ENCODE measurements around the gene KLHL29. TPM values are rescaled to one million over a fixed set of nuclear protein-coding genes. Genes with fewer than 3 reads are reported as not detected.

KLHL29 gene
- total RNA-seq, 2 experiments from 2014 or later: 0.88 to 0.99 TPM

- H3K4me3 Mint-ChIP-seq: no peak overlapping the region
- intact Hi-C loops (cut with micrococcal nuclease): no loop called here
- ChIA-PET CTCF (no interaction called here), POLR2A (no interaction called here)
- H3K4me1 Mint-ChIP-seq (ENCODE audit: low read depth): no peaks in the 10 kb centered on the region
- H3K9me3 Mint-ChIP-seq: no peaks in the 10 kb centered on the region
- H3K36me3 Mint-ChIP-seq: no peaks in the 10 kb centered on the region
- DNase-seq: no peak
- H3K27ac Mint-ChIP-seq: no peak overlapping the region
- peaks cover 14% of the 10 kb centered on the region for H3K27me3 Mint-ChIP-seq
Observed at GRCh38 chr2:23464156-23464555, 79.2 kb downstream of the KLHL29 start.

- H3K4me3 Mint-ChIP-seq: no peak overlapping the region
- H3K27ac Mint-ChIP-seq: no peak overlapping the region
- no peaks in the 10 kb centered on the region for H3K4me1 Mint-ChIP-seq (ENCODE audit: low read depth)
- DNase-seq: no peak
- no peaks in the 10 kb centered on the region for H3K36me3 Mint-ChIP-seq
- POLR2A ChIA-PET: no interaction called here
- H3K9me3 Mint-ChIP-seq: no peaks in the 10 kb centered on the region
- intact Hi-C loops (cut with micrococcal nuclease): no loop called here
- CTCF ChIA-PET: no interaction called here
- peaks cover 19% of the 10 kb centered on the region for H3K27me3 Mint-ChIP-seq
Observed at GRCh38 chr2:23464905-23465537, 80.0 kb downstream of the KLHL29 start.

GRCh38 chr2:23465936-23466335 is 81.0 kb downstream of the KLHL29 start:
- no peaks in the 10 kb centered on the region for H3K36me3 Mint-ChIP-seq
- POLR2A ChIA-PET: no interaction called here
- H3K4me1 Mint-ChIP-seq (ENCODE audit: low read depth): no peaks in the 10 kb centered on the region
- H3K27ac Mint-ChIP-seq: no peak overlapping the region
- peaks cover 16% of the 10 kb centered on the region for H3K27me3 Mint-ChIP-seq
- intact Hi-C loops (cut with micrococcal nuclease): no loop called here
- H3K4me3 Mint-ChIP-seq: no peak overlapping the region
- no peaks in the 10 kb centered on the region for H3K9me3 Mint-ChIP-seq
- CTCF ChIA-PET: no interaction called here
- no peak for DNase-seq

GRCh38 chr2:23467618-23468017 is 82.6 kb downstream of the KLHL29 start:
- Mint-ChIP-seq H3K4me3 (no peak overlapping the region), H3K36me3 (no peaks in the 10 kb centered on the region), H3K27ac (no peak overlapping the region), H3K4me1 (ENCODE audit: low read depth) (no peaks in the 10 kb centered on the region), H3K27me3 (peaks cover 17% of the 10 kb centered on the region), H3K9me3 (no peaks in the 10 kb centered on the region)
- intact Hi-C loops (cut with micrococcal nuclease): no loop called here
- ChIA-PET POLR2A (no interaction called here), CTCF (no interaction called here)
- no peak for DNase-seq

- H3K27ac Mint-ChIP-seq: no peak overlapping the region
- no peaks in the 10 kb centered on the region for H3K4me1 Mint-ChIP-seq (ENCODE audit: low read depth)
- no peaks in the 10 kb centered on the region for H3K9me3 Mint-ChIP-seq
- POLR2A ChIA-PET: no interaction called here
- no peaks in the 10 kb centered on the region for H3K36me3 Mint-ChIP-seq
- intact Hi-C loops (cut with micrococcal nuclease): no loop called here
- peaks cover 19% of the 10 kb centered on the region for H3K27me3 Mint-ChIP-seq
- DNase-seq: no peak
- H3K4me3 Mint-ChIP-seq: no peak overlapping the region
- CTCF ChIA-PET: no interaction called here
Observed at GRCh38 chr2:23468474-23469141, 83.6 kb downstream of the KLHL29 start.

DNA sequence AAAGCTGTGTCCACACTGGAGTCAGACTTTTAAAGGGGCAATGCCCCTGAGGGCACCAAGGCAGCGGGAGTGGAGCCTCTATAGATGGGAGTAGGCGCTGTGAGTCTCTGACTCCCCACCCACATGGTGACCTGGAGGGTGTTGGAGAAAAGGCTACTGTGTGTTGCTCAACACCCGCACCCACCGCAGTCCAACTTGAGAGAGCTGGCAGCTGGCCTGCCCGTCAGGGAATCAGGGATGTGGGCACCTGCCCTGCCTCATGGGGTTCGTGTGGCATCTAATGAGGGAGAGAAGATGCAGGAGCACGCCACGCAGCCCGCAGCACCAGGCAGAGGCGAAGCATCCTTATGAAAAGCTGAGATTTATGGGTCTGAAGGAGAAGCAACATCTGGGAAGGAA is 84.2 kb downstream of the KLHL29 start:
- Mint-ChIP-seq H3K4me1 (ENCODE audit: low read depth) (no peaks in the 10 kb centered on the region), H3K36me3 (no peaks in the 10 kb centered on the region), H3K27me3 (peaks cover 19% of the 10 kb centered on the region), H3K9me3 (no peaks in the 10 kb centered on the region), H3K4me3 (no peak overlapping the region), H3K27ac (no peak overlapping the region)
- ChIA-PET POLR2A (no interaction called here), CTCF (no interaction called here)
- DNase-seq: no peak
- intact Hi-C loops (cut with micrococcal nuclease): no loop called here

- ChIA-PET CTCF (no interaction called here), POLR2A (no interaction called here)
- H3K4me3 Mint-ChIP-seq: no peak overlapping the region
- H3K9me3 Mint-ChIP-seq: no peaks in the 10 kb centered on the region
- DNase-seq: no peak
- peaks cover 3% of the 10 kb centered on the region for H3K27me3 Mint-ChIP-seq
- intact Hi-C loops (cut with micrococcal nuclease): no loop called here
- H3K4me1 Mint-ChIP-seq (ENCODE audit: low read depth): no peaks in the 10 kb centered on the region
- no peaks in the 10 kb centered on the region for H3K36me3 Mint-ChIP-seq
- H3K27ac Mint-ChIP-seq: no peak overlapping the region
Observed at GRCh38 chr2:23475036-23475435, 90.1 kb downstream of the KLHL29 start.

DNA sequence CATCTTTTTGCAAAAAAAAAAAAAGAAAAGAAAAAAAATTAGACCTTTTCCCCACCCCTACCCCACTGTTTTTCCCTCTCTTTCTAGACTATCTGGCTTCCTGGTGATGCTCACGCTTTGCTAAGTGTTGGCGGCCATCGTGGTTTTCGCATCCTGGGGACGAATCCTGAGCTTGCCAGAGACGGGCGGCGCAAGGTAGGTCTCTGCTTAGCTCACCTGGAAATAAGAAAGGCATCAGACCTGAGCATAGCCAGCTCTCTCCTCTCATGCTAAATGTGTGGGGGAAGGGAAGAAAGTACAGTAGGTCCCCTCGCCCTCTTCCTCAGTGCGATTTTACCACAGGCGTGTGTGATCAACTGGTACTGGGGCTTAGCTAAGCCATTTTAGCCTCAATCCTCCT is 90.5 kb downstream of the KLHL29 start:
- H3K27me3 Mint-ChIP-seq: peaks cover 3% of the 10 kb centered on the region
- H3K36me3 Mint-ChIP-seq: no peaks in the 10 kb centered on the region
- H3K4me1 Mint-ChIP-seq (ENCODE audit: low read depth): no peaks in the 10 kb centered on the region
- POLR2A ChIA-PET: no interaction called here
- H3K9me3 Mint-ChIP-seq: no peaks in the 10 kb centered on the region
- no peak for DNase-seq
- H3K4me3 Mint-ChIP-seq: no peak overlapping the region
- no peak overlapping the region for H3K27ac Mint-ChIP-seq
- CTCF ChIA-PET: no interaction called here
- intact Hi-C loops (cut with micrococcal nuclease): no loop called here

DNA sequence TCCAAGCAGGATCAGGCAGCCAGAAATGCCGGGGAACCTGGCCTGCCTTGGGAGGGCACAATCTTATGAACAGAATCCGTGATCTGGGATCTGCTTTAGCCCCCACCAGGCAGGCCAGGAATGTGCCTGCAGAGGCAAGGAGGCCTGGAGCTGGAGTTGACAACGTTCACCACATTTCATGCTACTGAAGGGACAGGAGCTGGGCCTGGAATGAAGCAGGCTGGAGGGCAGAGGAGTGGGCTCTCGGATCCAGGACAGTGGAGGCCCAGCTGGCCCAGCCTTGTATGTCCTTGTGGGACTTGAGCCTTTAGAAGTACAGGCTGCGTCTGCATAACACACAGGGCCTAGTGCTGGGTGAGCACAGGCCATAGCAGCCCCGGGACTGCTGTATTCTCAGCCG is 91.8 kb downstream of the KLHL29 start:
- DNase-seq: no peak
- H3K36me3 Mint-ChIP-seq: no peaks in the 10 kb centered on the region
- H3K27ac Mint-ChIP-seq: no peak overlapping the region
- H3K4me3 Mint-ChIP-seq: no peak overlapping the region
- no peaks in the 10 kb centered on the region for H3K4me1 Mint-ChIP-seq (ENCODE audit: low read depth)
- CTCF ChIA-PET: interaction anchor here (1.1 kb wide), 1 partner anchor 28 kb away, joined by 3 read pairs; no protein-coding TSS in a partner anchor
- intact Hi-C loops (cut with micrococcal nuclease): no loop called here
- no peaks in the 10 kb centered on the region for H3K9me3 Mint-ChIP-seq
- POLR2A ChIA-PET: no interaction called here
- peaks cover 3% of the 10 kb centered on the region for H3K27me3 Mint-ChIP-seq

GRCh38 chr2:23477392-23477791 is 92.4 kb downstream of the KLHL29 start:
- intact Hi-C loops (cut with micrococcal nuclease): no loop called here
- H3K27me3 Mint-ChIP-seq: peaks cover 3% of the 10 kb centered on the region
- ChIA-PET CTCF (no interaction called here), POLR2A (no interaction called here)
- no peaks in the 10 kb centered on the region for H3K9me3 Mint-ChIP-seq
- no peaks in the 10 kb centered on the region for H3K36me3 Mint-ChIP-seq
- no peak overlapping the region for H3K4me3 Mint-ChIP-seq
- DNase-seq: no peak
- no peak overlapping the region for H3K27ac Mint-ChIP-seq
- H3K4me1 Mint-ChIP-seq (ENCODE audit: low read depth): no peaks in the 10 kb centered on the region

GRCh38 chr2:23478087-23478932 is 93.3 kb downstream of the KLHL29 start:
- Mint-ChIP-seq H3K9me3 (no peaks in the 10 kb centered on the region), H3K4me3 (no peak overlapping the region), H3K27me3 (no peaks in the 10 kb centered on the region), H3K36me3 (no peaks in the 10 kb centered on the region), H3K4me1 (ENCODE audit: low read depth) (no peaks in the 10 kb centered on the region), H3K27ac (no peak overlapping the region)
- intact Hi-C loops (cut with micrococcal nuclease): no loop called here
- DNase-seq: no peak
- POLR2A ChIA-PET: no interaction called here
- CTCF ChIA-PET: no interaction called here

DNA sequence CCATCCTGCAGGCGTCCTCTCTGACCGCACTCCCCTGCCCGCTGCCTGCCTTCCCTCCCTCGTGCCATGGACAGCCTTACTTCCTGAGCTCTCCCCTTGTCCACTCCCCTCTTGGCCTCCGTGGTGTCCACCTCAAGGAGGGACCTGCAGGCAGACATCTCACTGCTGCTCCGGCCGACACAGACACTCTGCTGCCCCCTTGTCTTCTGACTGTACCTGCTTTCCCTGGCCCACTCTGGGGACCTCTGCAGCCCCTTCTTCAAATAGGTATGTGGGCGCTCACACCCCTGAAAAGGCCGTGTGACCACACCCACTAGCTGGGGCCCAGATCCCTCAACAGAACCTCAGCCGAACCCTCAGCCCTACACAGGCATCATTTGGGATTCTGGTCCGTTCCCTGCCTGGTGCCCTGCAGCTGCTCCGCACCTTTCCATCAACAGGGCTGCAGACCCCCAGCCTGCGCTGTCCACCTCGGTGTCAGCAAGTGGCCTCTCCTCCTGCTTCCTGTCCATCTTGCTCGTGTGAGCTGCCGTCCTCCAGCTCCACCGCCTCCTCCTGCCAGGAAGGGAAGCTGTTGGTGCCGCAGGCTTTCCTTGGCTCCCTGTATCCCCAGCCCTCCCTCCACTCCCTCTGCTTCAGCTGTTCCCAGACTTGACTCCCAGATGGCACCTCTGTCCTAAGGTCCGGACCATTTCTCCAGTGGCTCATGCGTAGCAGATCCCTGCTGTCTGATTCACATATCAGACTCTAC is 94.1 kb downstream of the KLHL29 start:
- H3K27ac Mint-ChIP-seq: no peak overlapping the region
- no peaks in the 10 kb centered on the region for H3K36me3 Mint-ChIP-seq
- ChIA-PET CTCF (no interaction called here), POLR2A (no interaction called here)
- no peaks in the 10 kb centered on the region for H3K27me3 Mint-ChIP-seq
- H3K4me1 Mint-ChIP-seq (ENCODE audit: low read depth): no peaks in the 10 kb centered on the region
- H3K4me3 Mint-ChIP-seq: no peak overlapping the region
- H3K9me3 Mint-ChIP-seq: no peaks in the 10 kb centered on the region
- intact Hi-C loops (cut with micrococcal nuclease): no loop called here
- no peak for DNase-seq

Data from activated CD4-positive, alpha-beta memory T cell treated with anti-CD3 and anti-CD28 coated beads for 36 hours (primary cell).